ENCODE results near the gene SDCCAG8.

DNA sequence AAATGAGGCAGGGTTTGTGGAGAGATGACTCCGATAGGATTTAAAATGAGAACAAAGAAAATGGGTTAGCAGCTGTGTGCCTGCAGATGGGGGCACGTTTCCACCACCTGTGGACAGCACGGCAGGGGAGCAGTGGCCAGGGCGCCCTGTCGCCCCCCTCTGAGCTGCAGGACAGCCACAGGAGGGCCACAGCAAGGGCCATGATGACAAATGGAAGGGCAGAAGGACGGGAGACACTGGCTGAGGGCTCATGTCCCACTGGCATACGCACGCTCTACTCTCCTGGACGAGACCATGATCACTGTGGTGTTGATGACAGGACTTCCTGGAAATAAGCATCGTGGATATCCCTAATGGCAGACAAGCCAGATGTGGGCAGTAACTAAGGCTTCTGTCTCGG lies 241.0 kb downstream of the SDCCAG8 start:
- no peak for TF ChIP-seq TAF1 (conservative IDR thresholded peaks at IDR 0.05)
- no peak for TF ChIP-seq CTCF (IDR thresholded peaks at IDR 0.05; ENCODE audit: low read depth, low read length, missing input control)
- no peak for TF ChIP-seq JUND (IDR thresholded peaks at IDR 0.05)
- TF ChIP-seq SP1 (IDR thresholded peaks at IDR 0.05) = no peak
- no peak for TF ChIP-seq ATF3 (IDR thresholded peaks at IDR 0.05)
- TF ChIP-seq, protein P1, sequence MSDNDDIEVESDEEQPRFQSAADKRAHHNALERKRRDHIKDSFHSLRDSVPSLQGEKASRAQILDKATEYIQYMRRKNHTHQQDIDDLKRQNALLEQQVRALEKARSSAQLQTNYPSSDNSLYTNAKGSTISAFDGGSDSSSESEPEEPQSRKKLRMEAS (IDR thresholded peaks at IDR 0.05) = no peak
- no peak for TF ChIP-seq YY1 (IDR thresholded peaks at IDR 0.05)
- TF ChIP-seq RXRA (IDR thresholded peaks at IDR 0.05) = no peak
- TF ChIP-seq REST (IDR thresholded peaks at IDR 0.05) = no peak
